PC-3 (cell line): ENCODE measurements around the gene GMPR. TPM values are rescaled to one million over a fixed set of nuclear protein-coding genes. Genes with fewer than 3 reads are reported as not detected.
A peak's percentile ranks its signal among the peaks of the same experiment; 100 is the strongest.

Source experiments
- ATAC-seq: fragments of 200-7000 bp; cut with Tn5 transposase; 2 replicates; pipeline ENCODE4 v1.9.1; 2020; ENCODE audit warnings: mild to moderate bottlenecking, moderate library complexity
- BruUV-seq: library from RNA; stranded (reverse); fragments of 400-500 nt; replicated peaks from 2 replicates; lab custom pipeline; 2021; lab: Mats Ljungman, UMichigan
- CTCF ChIA-PET: fragments of 300-600 bp; sonication (Branson Sonifier 250); formaldehyde crosslinking; loops from one replicate; lab custom pipeline; 2022; ENCODE audit warnings: antibody characterized with exemption; lab: Charles Lee
- POLR2A ChIA-PET: fragments of 300-600 bp; sonication (Branson Sonifier 250); formaldehyde crosslinking; loops from one replicate; lab custom pipeline; 2022; ENCODE audit warnings: antibody characterized with exemption; ENCODE audit not compliant: unreplicated experiment; lab: Charles Lee
- DNase-seq: peaks from one replicate; pipeline ENCODE4 v3.0.0-alpha.2; 2015
- H2AFZ ChIP-seq: fragments of 300-600 bp; sonication (generic); 2 replicates; pipeline ENCODE4 v1.6.0; 2016; ENCODE audit warnings: antibody characterized with exemption, low read length
- H3F3A ChIP-seq: fragments of 300-600 bp; sonication (generic); one replicate; pipeline ENCODE4 v1.6.0; 2017; ENCODE audit warnings: antibody characterized with exemption, low read length, control low read depth, mild to moderate bottlenecking; ENCODE audit not compliant: unreplicated experiment
- H3K27ac ChIP-seq: fragments of 300-600 bp; sonication (generic); 2 replicates; pipeline ENCODE4 v1.5.1; 2016; ENCODE audit warnings: mild to moderate bottlenecking, low read length
- H3K27me3 ChIP-seq: fragments of 300-600 bp; sonication (generic); 2 replicates; pipeline ENCODE4 v1.6.1; 2016; ENCODE audit warnings: low read length, mixed read lengths
- H3K36me3 ChIP-seq: fragments of 300-600 bp; sonication (generic); 2 replicates; pipeline ENCODE4 v1.6.1; 2016; ENCODE audit warnings: low read depth, mixed run types, low read length, mixed read lengths
- H3K4me1 ChIP-seq: fragments of 300-600 bp; sonication (generic); 2 replicates; pipeline ENCODE4 v1.5.1; 2016; ENCODE audit warnings: low read length; ENCODE audit not compliant: insufficient read depth
- H3K4me2 ChIP-seq: fragments of 300-600 bp; sonication (generic); 2 replicates; pipeline ENCODE4 v1.6.0; 2016; ENCODE audit warnings: low read length
- H3K4me3 ChIP-seq: fragments of 300-600 bp; sonication (generic); 2 replicates; pipeline ENCODE4 v1.5.1; 2016; ENCODE audit warnings: mild to moderate bottlenecking, low read length, mixed read lengths
- H3K79me2 ChIP-seq: fragments of 300-600 bp; sonication (generic); 2 replicates; pipeline ENCODE4 v1.6.1; 2017; ENCODE audit warnings: low read length, mixed read lengths
- H3K9ac ChIP-seq: fragments of 300-600 bp; sonication (generic); 2 replicates; pipeline ENCODE4 v1.6.0; 2016; ENCODE audit warnings: mild to moderate bottlenecking, low read length
- H3K9me2 ChIP-seq: fragments of 300-600 bp; sonication (generic); replicated peaks from 2 replicates; pipeline ENCODE4 v1.6.1; 2016; ENCODE audit warnings: mixed run types, low read length, mixed read lengths
- H3K9me3 ChIP-seq: fragments of 300-600 bp; sonication (generic); 2 replicates; pipeline ENCODE4 v1.6.1; 2016; ENCODE audit warnings: low read length, mixed read lengths
- H4K20me1 ChIP-seq: fragments of 300-600 bp; sonication (generic); 2 replicates; pipeline ENCODE4 v1.6.1; 2016; ENCODE audit warnings: low read length, mixed read lengths
- CTCF ChIP-seq: fragments of 300-600 bp; sonication (generic); conservative IDR thresholded peaks from 2 replicates; pipeline ENCODE4 v1.5.1; 2017; ENCODE audit warnings: antibody characterized with exemption, low read depth, mild to moderate bottlenecking, low read length
- EZH2 ChIP-seq: fragments of 300-600 bp; sonication (generic); IDR thresholded peaks from one replicate; pipeline ENCODE4 v1.6.1; 2017; ENCODE audit warnings: antibody characterized with exemption, mild to moderate bottlenecking, low read length; ENCODE audit not compliant: unreplicated experiment
- EZH2phosphoT487 ChIP-seq: fragments of 300-600 bp; sonication (generic); IDR thresholded peaks from 2 replicates; pipeline ENCODE4 v1.6.1; 2018; ENCODE audit warnings: mild to moderate bottlenecking, antibody characterized with exemption, low read length, borderline replicate concordance
- intact Hi-C: fragments of 100-400 bp; cut with micrococcal nuclease; formaldehyde crosslinking; loops from 2 replicates; pipeline ENCODE4 v1.9.0; 2023
- total RNA-seq: library from RNA; depleted of rRNA; stranded (reverse); fragments of >200 nt; gene quantifications from 2 replicates; pipeline ENCODE4 v1.2.3, GENCODE V29; 2014

The GMPR gene
- total RNA-seq, 1 experiment from 2014 or later, result 5.8 TPM

GRCh38 chr6:16237242-16237641 is 1.1 kb upstream of the GMPR start:
- Histone ChIP-seq H3K36me3 (no peaks in the 10 kb centered on the region), H3K27ac (no peak overlapping the region), H3K9ac (no peak overlapping the region), H2AFZ (no peak overlapping the region), H3F3A (no peaks in the 10 kb centered on the region), H3K79me2 (no peaks in the 10 kb centered on the region), H3K4me2 (peak overlapping the region; percentile 90), H4K20me1 (no peaks in the 10 kb centered on the region), H3K4me3 (no peak overlapping the region), H3K4me1 (peaks cover 9% of the 10 kb centered on the region), H3K9me3 (no peaks in the 10 kb centered on the region), H3K9me2 (no peaks in the 10 kb centered on the region), H3K27me3 (0 out of 2 replicates have a peak, but pooled peaks cover 5% of the 10 kb centered on the region)
- POLR2A ChIA-PET, result no interaction called here
- ATAC-seq (no peak), DNase-seq (no peak)
- BruUV-seq, result no TSS peak
- intact Hi-C loops, result loop anchor here (5.0 kb wide), 1 partner anchor 80 kb away; no protein-coding TSS in a partner anchor
- TF ChIP-seq EZH2, result no peak
- no peak for TF ChIP-seq EZH2phosphoT487
- TF ChIP-seq CTCF, result no peak
- CTCF ChIA-PET, result interaction anchor here (0.7 kb wide), 1 partner anchor 46 kb away, joined by 9 read pairs; no protein-coding TSS in a partner anchor

GRCh38 chr6:16238963-16239797 is 793 bp downstream of the GMPR start:
- Histone ChIP-seq H3K27ac (no peak overlapping the region), H3F3A (no peaks in the 10 kb centered on the region), H3K4me3 (peak overlapping the region; percentile 92), H4K20me1 (no peaks in the 10 kb centered on the region), H3K27me3 (0 out of 2 replicates have a peak, but pooled peaks cover 5% of the 10 kb centered on the region), H3K79me2 (no peaks in the 10 kb centered on the region), H3K4me1 (peaks cover 24% of the 10 kb centered on the region), H3K36me3 (no peaks in the 10 kb centered on the region), H3K9me2 (no peaks in the 10 kb centered on the region), H3K4me2 (peak overlapping the region; percentile 90), H3K9me3 (no peaks in the 10 kb centered on the region), H2AFZ (peak overlapping the region; percentile 86), H3K9ac (peak overlapping the region; percentile 32)
- ChIA-PET POLR2A (interaction anchor here (0.6 kb wide), 1 partner anchor 783 kb away, joined by 3 read pairs; no protein-coding TSS in a partner anchor), CTCF (interaction anchor here (1.3 kb wide), 1 partner anchor 39 kb away, joined by 4 read pairs; no protein-coding TSS in a partner anchor)
- TF ChIP-seq EZH2 (no peak), CTCF (peak; percentile 67)
- BruUV-seq, result TSS peak; percentile 62
- peak; percentile 36 for ATAC-seq
- DNase-seq, result peak; percentile 84
- intact Hi-C loops, result loop anchor here (1.0 to 5.0 kb wide), 2 partner anchors 38 to 78 kb away; no protein-coding TSS in a partner anchor
